Mesothelial cell of epicardium (in vitro differentiated cells): ENCODE measurements around the gene CCDC117. TPM values are rescaled to one million over a fixed set of nuclear protein-coding genes. Genes with fewer than 3 reads are reported as not detected.

Source experiments
- DNase-seq, 2 experiments: peaks; one replicate each; pipeline ENCODE4 v3.0.0; 2021; ENCODE audit warnings: low spot score in 2 of 2; ENCODE audit not compliant: unreplicated experiment in 2 of 2
- H3K27ac Mint-ChIP-seq: 2 replicates; pipeline ENCODE4 v1.8.0; 2021; ENCODE audit warnings: mixed read lengths
- H3K27me3 Mint-ChIP-seq: 2 replicates; pipeline ENCODE4 v1.8.0; 2021; ENCODE audit warnings: low read depth, mixed read lengths
- H3K36me3 Mint-ChIP-seq: 2 replicates; pipeline ENCODE4 v1.8.0; 2021; ENCODE audit warnings: mixed read lengths
- H3K4me1 Mint-ChIP-seq: 2 replicates; pipeline ENCODE4 v1.8.0; 2021; ENCODE audit warnings: mixed read lengths
- H3K4me3 Mint-ChIP-seq: 2 replicates; pipeline ENCODE4 v1.8.0; 2021; ENCODE audit warnings: mild to moderate bottlenecking, moderate library complexity, mixed read lengths
- H3K9me3 Mint-ChIP-seq: 2 replicates; pipeline ENCODE4 v1.8.0; 2021; ENCODE audit warnings: mixed read lengths
- total RNA-seq: library from RNA; stranded (reverse); gene quantifications from 3 replicates; pipeline ENCODE4 v1.2.1, GENCODE V29; 2021
- TF ChIP-seq, protein P1 (sequence below): fragments of 200-600 bp; sonication (generic); IDR thresholded peaks from one replicate; pipeline ENCODE4 v1.5.0; 2021; ENCODE audit warnings: antibody characterized with exemption; ENCODE audit not compliant: unreplicated experiment

CCDC117 gene
- total RNA-seq, 1 donor from 2014 or later, result 22.8 TPM

DNA sequence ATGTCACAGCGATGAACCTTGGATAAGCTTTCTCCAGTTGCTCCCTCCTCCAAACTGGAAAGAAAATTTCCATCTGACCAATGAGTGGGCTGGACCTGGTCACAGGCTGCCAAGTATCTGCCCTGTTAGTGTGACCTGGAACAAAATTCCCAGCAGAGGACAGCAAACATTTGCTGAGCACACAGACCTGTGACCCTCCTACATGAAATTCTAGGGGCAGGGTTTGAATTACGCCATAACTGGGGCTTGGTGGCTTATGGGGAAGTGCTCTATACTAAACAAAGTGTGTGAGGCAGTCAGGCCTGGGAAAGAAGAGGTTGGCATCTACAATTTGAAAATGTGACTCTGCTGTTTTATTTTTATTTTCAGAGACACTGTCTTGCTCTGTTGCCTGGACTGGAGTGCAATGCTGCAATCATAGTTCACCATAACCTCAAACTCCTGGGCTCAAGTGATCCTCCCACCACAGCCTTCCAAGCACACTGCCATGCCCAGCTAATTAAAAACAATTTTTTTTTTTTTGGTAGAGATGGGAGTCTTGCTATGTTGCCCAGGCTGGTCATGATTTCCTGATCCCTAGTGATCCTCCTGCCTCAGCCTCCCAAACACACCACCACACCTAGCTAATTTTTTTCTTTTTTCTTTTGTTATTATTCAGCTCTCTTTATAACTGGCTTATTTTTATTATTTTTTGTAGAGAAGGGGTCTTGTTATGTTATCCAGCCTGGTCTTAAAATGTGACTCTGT, 41.5 kb downstream of the CCDC117 start:
- no peak overlapping the region for H3K4me3 Mint-ChIP-seq
- no peaks in the 10 kb centered on the region for H3K9me3 Mint-ChIP-seq
- H3K4me1 Mint-ChIP-seq, result peaks cover 29% of the 10 kb centered on the region
- TF ChIP-seq, protein P1, sequence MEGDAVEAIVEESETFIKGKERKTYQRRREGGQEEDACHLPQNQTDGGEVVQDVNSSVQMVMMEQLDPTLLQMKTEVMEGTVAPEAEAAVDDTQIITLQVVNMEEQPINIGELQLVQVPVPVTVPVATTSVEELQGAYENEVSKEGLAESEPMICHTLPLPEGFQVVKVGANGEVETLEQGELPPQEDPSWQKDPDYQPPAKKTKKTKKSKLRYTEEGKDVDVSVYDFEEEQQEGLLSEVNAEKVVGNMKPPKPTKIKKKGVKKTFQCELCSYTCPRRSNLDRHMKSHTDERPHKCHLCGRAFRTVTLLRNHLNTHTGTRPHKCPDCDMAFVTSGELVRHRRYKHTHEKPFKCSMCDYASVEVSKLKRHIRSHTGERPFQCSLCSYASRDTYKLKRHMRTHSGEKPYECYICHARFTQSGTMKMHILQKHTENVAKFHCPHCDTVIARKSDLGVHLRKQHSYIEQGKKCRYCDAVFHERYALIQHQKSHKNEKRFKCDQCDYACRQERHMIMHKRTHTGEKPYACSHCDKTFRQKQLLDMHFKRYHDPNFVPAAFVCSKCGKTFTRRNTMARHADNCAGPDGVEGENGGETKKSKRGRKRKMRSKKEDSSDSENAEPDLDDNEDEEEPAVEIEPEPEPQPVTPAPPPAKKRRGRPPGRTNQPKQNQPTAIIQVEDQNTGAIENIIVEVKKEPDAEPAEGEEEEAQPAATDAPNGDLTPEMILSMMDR, result no peak
- H3K36me3 Mint-ChIP-seq, result no peaks in the 10 kb centered on the region
- H3K27me3 Mint-ChIP-seq, result no peaks in the 10 kb centered on the region
- H3K27ac Mint-ChIP-seq, result peak overlapping the region; percentile 43
- no peak for DNase-seq

DNA sequence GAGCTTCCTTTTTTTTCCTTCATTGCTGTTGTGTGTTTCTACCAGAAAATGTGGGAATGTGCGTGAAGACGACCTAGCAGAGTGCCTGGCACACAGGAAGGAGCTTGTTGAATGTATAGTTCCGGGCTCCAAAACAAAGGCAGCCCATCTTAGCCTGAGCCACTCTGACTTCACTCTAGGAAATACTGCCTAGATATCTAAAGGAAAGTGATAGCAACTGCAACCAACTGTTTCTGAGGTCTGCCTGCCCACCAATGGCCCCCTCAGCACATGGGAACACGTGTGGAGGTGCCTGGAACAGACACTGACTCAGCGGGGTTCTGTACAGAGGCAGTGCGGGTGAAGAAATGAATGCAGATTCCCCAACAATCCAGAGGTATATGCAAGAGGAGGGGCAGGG, 42.6 kb downstream of the CCDC117 start:
- Mint-ChIP-seq H3K27ac (no peak overlapping the region), H3K9me3 (no peaks in the 10 kb centered on the region), H3K36me3 (no peaks in the 10 kb centered on the region), H3K4me3 (no peak overlapping the region), H3K27me3 (no peaks in the 10 kb centered on the region), H3K4me1 (peaks cover 33% of the 10 kb centered on the region)
- DNase-seq, result no peak
- TF ChIP-seq, protein P1, result no peak

DNA sequence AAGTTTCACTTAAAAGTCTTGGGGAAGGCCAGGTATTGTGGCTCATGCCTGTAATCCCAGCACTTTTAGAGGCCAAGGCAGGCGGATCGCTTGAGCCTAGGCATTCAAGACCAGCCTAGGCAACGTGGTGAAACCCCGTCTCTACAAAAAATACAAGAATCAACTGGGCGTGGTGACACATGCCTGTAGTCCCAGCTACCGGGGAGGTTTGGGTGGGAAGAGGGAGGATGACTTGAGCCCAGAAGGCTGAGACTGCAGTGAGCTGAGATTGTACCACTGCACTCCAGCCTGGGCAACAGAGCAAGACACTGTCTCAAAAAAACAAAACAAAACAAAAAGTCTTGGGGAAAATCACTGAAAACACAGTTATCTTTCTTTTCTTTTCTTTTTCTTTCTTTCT, 43.2 kb downstream of the CCDC117 start:
- no peaks in the 10 kb centered on the region for H3K9me3 Mint-ChIP-seq
- no peaks in the 10 kb centered on the region for H3K27me3 Mint-ChIP-seq
- TF ChIP-seq, protein P1, result no peak
- no peaks in the 10 kb centered on the region for H3K36me3 Mint-ChIP-seq
- no peak overlapping the region for H3K27ac Mint-ChIP-seq
- no peak overlapping the region for H3K4me3 Mint-ChIP-seq
- H3K4me1 Mint-ChIP-seq, result peaks cover 33% of the 10 kb centered on the region
- DNase-seq, result no peak

DNA sequence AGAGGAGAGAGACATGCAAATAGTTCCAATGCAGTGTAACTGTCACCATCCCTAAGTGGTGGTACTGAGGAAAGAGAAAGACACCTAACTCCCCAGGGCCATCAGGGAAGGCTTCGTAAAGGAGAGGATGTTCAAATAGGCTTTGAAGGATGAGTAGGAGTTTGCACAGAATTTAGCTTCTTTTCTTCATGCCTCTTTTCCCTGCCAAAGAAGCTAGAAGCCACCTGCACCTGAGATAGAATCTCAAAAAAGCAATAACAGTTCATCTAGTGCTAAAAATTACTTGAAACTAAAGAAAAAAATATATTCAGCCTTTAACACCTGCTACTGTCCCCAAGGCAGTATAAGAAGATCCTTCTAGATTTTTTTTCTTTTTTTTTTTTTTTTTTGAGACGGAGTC, 44.6 kb downstream of the CCDC117 start:
- DNase-seq, result no peak
- H3K27ac Mint-ChIP-seq, result no peak overlapping the region
- H3K36me3 Mint-ChIP-seq, result no peaks in the 10 kb centered on the region
- no peak overlapping the region for H3K4me3 Mint-ChIP-seq
- no peaks in the 10 kb centered on the region for H3K27me3 Mint-ChIP-seq
- peaks cover 28% of the 10 kb centered on the region for H3K4me1 Mint-ChIP-seq
- TF ChIP-seq, protein P1, result no peak
- no peaks in the 10 kb centered on the region for H3K9me3 Mint-ChIP-seq

DNA sequence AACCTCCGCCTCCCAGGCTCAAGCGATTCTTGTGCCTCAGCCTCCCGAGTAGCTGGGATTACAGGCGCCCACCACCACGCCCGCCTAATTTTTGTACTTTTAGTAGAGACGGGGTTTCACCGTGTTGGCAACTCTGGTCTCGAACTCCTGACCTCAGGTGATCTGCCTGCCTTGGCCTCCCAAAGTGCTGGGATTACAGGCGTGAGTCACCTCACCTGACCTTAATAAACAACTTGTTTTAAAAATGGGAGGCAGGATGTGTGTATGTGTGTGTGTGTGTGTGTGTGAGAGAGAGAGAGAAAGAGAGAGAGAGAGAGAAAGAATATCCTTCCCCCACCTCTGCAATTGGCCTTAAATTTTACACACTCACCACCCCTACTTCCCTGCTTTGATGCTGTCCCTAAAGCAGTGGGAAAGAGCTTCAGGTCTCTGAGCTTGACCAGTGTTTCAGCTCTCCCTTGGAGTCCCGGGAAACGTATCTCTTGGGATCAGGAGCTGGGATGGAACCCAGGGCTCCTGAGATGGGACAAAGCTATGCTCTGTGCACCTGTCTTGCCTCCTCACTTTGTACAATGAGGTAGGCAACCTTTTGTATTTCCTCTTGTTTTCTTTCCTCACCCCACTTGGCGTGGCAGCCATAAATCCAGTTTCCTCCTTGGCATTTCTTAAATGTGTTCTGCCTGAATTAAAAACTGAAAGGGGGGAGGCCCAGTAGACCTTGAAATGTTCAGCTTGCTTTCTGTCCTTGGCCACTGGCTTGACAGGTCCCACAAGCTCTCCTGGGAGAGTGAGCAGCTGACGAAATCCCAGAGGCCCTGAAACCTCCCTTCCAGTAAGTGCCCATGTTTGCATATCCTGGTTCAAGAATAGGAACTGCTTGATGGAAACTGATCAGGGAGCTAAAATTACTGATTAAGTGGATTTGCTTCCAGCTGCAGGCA, 45.7 kb downstream of the CCDC117 start:
- TF ChIP-seq, protein P1, result no peak
- no peaks in the 10 kb centered on the region for H3K9me3 Mint-ChIP-seq
- peaks cover 23% of the 10 kb centered on the region for H3K4me1 Mint-ChIP-seq
- no peak overlapping the region for H3K4me3 Mint-ChIP-seq
- H3K36me3 Mint-ChIP-seq, result peaks cover 1% of the 10 kb centered on the region
- peak overlapping the region; percentile 83 for H3K27ac Mint-ChIP-seq
- H3K27me3 Mint-ChIP-seq, result no peaks in the 10 kb centered on the region
- no peak for DNase-seq
